Measurements from ENCODE around the gene ZFYVE9. TPM values are rescaled to one million over a fixed set of nuclear protein-coding genes. Genes with fewer than 3 reads are reported as not detected.

ZFYVE9 gene
- total and polyA plus RNA-seq, 10 donors = 0.72 to 16.7 (median 9.2) TPM

DNA sequence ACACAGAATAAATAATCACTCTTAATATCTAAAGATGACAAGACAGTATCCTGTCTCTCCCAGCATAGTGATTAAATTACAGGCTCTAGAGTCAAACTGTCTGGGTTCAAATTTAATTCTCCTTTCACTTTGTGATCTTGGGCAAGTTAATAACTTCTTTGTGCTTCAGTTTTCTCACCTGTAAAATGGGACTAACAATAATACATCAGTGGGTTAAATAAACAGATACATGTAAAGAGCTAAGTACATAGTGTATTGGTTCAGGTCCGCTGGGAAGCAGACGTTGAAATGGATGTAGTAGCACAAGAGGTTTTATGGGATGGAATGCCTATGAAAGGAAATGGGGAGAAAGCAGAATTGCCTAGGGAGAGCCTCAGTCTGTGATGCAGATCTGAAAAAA is 10.7 kb downstream of the ZFYVE9 start:
- intact Hi-C loops (cut with DNase I; ENCODE audit: low total_unique reads) = no loop called here
- DNase-seq = no peak
- H3K9me3 ChIP-seq = no peaks in the 10 kb centered on the region

DNA sequence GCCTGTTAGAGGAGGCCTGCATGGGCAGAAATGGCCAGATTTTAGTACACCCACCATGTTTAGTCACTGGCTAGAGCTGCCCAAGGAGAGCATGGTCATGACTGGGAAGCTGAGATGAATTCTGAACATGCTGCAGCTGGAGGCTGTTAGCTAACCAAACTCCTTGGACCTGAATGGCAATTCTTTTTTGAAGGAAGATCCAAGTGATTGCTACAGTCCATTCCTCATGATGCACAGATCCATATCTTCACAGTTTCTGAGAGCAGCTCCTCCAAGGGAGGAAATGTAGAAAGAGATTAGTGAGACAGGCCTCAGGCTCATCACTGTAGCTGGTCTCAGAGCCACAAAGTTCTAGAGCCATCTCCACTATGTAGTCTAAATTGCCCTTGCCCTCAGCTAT is 11.1 kb downstream of the ZFYVE9 start:
- TF ChIP-seq POLR2A (IDR thresholded peaks at IDR 0.05) = no peak
- no peak for TF ChIP-seq POLR2AphosphoS5 (IDR thresholded peaks at IDR 0.05)
- TF ChIP-seq, protein P1, sequence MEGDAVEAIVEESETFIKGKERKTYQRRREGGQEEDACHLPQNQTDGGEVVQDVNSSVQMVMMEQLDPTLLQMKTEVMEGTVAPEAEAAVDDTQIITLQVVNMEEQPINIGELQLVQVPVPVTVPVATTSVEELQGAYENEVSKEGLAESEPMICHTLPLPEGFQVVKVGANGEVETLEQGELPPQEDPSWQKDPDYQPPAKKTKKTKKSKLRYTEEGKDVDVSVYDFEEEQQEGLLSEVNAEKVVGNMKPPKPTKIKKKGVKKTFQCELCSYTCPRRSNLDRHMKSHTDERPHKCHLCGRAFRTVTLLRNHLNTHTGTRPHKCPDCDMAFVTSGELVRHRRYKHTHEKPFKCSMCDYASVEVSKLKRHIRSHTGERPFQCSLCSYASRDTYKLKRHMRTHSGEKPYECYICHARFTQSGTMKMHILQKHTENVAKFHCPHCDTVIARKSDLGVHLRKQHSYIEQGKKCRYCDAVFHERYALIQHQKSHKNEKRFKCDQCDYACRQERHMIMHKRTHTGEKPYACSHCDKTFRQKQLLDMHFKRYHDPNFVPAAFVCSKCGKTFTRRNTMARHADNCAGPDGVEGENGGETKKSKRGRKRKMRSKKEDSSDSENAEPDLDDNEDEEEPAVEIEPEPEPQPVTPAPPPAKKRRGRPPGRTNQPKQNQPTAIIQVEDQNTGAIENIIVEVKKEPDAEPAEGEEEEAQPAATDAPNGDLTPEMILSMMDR (IDR thresholded peaks at IDR 0.05 in 8 of 11, conservative IDR thresholded peaks at IDR 0.05 in 3 of 11) = no peak
- H3K36me3 ChIP-seq = no peaks in the 10 kb centered on the region
- H3K4me1 ChIP-seq = no peaks in the 10 kb centered on the region
- intact Hi-C loops (cut with DNase I; ENCODE audit: low total_unique reads) = no loop called here
- no peaks in the 10 kb centered on the region for H3K9me3 ChIP-seq
- no peak for DNase-seq
- no peaks in the 10 kb centered on the region for H3K27me3 ChIP-seq (replicated peaks in 1 of 7)
- H3K27ac ChIP-seq = no peak overlapping the region
- H3K4me3 ChIP-seq = no peak overlapping the region

More for the DNA sequence above, 10.7 kb downstream of the ZFYVE9 start:
- Histone ChIP-seq H3K27me3 (replicated peaks in 1 of 7) (no peaks in the 10 kb centered on the region), H3K4me1 (no peaks in the 10 kb centered on the region), H3K36me3 (no peaks in the 10 kb centered on the region), H3K27ac (no peak overlapping the region), H3K4me3 (no peak overlapping the region)
- TF ChIP-seq POLR2AphosphoS5 (IDR thresholded peaks at IDR 0.05) (no peak), POLR2A (IDR thresholded peaks at IDR 0.05) (no peak)
- TF ChIP-seq, protein P1 (IDR thresholded peaks at IDR 0.05 in 8 of 11, conservative IDR thresholded peaks at IDR 0.05 in 3 of 11) = no peak
- WGBS, 5 donors = 90 to 97% (median 93%) methylated on average over 2 of the region's 2 CpGs

DNA sequence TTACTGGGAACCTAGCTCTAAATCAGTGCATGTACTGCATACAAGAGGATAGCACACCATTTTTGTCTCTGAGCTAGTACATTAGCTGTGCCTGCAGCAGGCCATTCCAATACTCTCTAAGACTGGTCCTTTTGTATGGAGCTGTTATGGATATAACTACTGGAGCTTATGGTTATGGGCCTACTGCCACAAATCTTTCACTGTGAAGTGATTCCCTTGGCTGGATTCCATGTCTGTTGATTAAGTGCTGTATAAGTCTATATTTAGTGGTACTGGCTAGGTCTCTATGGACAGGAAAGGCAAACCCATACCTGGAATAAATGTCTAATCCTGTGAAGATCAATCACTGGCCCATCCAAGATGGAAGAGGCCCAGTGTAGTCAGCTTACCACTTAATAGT is 12.0 kb downstream of the ZFYVE9 start:
- intact Hi-C loops (cut with DNase I; ENCODE audit: low total_unique reads) = no loop called here
- DNase-seq = no peak
- Histone ChIP-seq H3K9me3 (no peaks in the 10 kb centered on the region), H3K27ac (no peak overlapping the region), H3K27me3 (replicated peaks in 1 of 7) (no peaks in the 10 kb centered on the region), H3K4me1 (no peaks in the 10 kb centered on the region), H3K36me3 (no peaks in the 10 kb centered on the region), H3K4me3 (no peak overlapping the region)
- TF ChIP-seq POLR2A (IDR thresholded peaks at IDR 0.05) (no peak), POLR2AphosphoS5 (IDR thresholded peaks at IDR 0.05) (no peak)
- TF ChIP-seq, protein P1 (IDR thresholded peaks at IDR 0.05 in 8 of 11, conservative IDR thresholded peaks at IDR 0.05 in 3 of 11) = no peak

DNA sequence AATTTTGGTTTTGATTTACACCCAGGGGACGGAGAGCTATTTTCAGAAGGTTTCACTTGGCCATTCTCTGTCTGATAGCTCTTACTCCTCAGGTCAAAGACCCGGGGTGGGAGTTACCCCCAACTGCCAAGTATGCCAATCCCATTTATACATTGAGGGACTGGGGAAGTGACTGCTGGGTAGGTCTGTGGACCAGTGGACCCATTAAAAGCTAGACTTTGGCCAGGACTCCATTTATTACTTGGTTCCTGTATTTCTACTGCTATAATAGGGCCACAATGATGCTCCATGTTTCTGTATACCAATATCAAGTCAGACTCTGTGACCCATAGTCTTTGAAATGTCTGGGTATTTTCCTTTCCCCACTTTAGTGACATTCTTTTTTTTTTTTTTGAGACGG is 14.6 kb downstream of the ZFYVE9 start:
- H3K27me3 ChIP-seq (replicated peaks in 1 of 7) = no peaks in the 10 kb centered on the region
- no peaks in the 10 kb centered on the region for H3K36me3 ChIP-seq
- no peak overlapping the region for H3K4me3 ChIP-seq
- no peaks in the 10 kb centered on the region for H3K9me3 ChIP-seq
- 45 to 64% (median 62%) methylated on average over 2 to 3 of the region's 3 CpGs for WGBS, 5 donors
- no peak overlapping the region for H3K27ac ChIP-seq
- no peak for TF ChIP-seq POLR2A (IDR thresholded peaks at IDR 0.05)
- no peaks in the 10 kb centered on the region for H3K4me1 ChIP-seq
- no peak for DNase-seq
- intact Hi-C loops (cut with DNase I; ENCODE audit: low total_unique reads) = no loop called here

DNA sequence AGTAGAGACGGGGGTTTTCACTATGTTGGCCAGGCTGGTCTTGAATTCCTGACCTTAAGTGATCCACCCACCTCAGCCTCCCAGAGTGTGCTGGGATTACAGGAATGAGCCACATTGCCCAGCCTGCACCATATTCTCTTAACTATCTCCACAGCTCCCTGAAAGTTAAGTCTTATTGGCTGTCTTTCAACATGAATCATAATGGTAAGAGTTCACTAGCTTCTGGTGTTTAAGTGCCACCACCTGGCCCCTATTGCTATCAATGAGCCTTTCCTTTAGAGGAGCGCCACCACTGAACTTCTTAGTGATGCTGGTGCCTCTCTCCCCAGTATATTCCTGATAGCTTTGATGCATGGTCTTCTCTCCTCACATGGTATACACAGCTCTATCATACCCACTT is 15.7 kb downstream of the ZFYVE9 start:
- Histone ChIP-seq H3K27ac (no peak overlapping the region), H3K4me3 (no peak overlapping the region), H3K36me3 (no peaks in the 10 kb centered on the region), H3K27me3 (replicated peaks in 1 of 7) (no peaks in the 10 kb centered on the region), H3K4me1 (no peaks in the 10 kb centered on the region), H3K9me3 (no peaks in the 10 kb centered on the region)
- TF ChIP-seq POLR2A (IDR thresholded peaks at IDR 0.05) (no peak), POLR2AphosphoS5 (IDR thresholded peaks at IDR 0.05) (no peak)
- TF ChIP-seq, protein P1 (IDR thresholded peaks at IDR 0.05 in 8 of 11, conservative IDR thresholded peaks at IDR 0.05 in 3 of 11) = no peak
- DNase-seq = no peak
- intact Hi-C loops (cut with DNase I; ENCODE audit: low total_unique reads) = no loop called here
- 91 to 98% (median 98%) methylated on average over 2 of the region's 2 CpGs for WGBS, 5 donors

Data from spleen (tissue), 11 donors.